H9 (cell line): Measurements from ENCODE around the gene PTPRF. TPM values are rescaled to one million over a fixed set of nuclear protein-coding genes. Genes with fewer than 3 reads are reported as not detected.

Experiments
- DNase-seq: peaks from one replicate; pipeline ENCODE4 v3.0.0-alpha.2; 2017
- H2AFZ ChIP-seq: one replicate; pipeline ENCODE4 v1.6.1; 2013; ENCODE audit warnings: mild to moderate bottlenecking, low read length, control low read depth, moderate library complexity
- H2AK5ac ChIP-seq: 2 replicates; pipeline ENCODE4 v1.6.1; 2013; ENCODE audit warnings: low read length, control low read depth, mixed read lengths; ENCODE audit not compliant: insufficient read length
- H2BK120ac ChIP-seq: one replicate; pipeline ENCODE4 v1.6.1; 2013; ENCODE audit warnings: low read depth, mild to moderate bottlenecking, low read length, control low read depth, inconsistent platforms; ENCODE audit not compliant: poor library complexity, severe bottlenecking
- H2BK12ac ChIP-seq: 2 replicates; pipeline ENCODE4 v1.6.1; 2013; ENCODE audit warnings: low read length, control low read depth, mixed read lengths, low read depth; ENCODE audit not compliant: insufficient read length
- H2BK15ac ChIP-seq: 2 replicates; pipeline ENCODE4 v1.6.1; 2013; ENCODE audit warnings: low read depth, low read length, control low read depth
- H2BK20ac ChIP-seq: one replicate; pipeline ENCODE4 v1.6.1; 2013; ENCODE audit warnings: low read depth, mild to moderate bottlenecking, low read length, control low read depth, inconsistent platforms; ENCODE audit not compliant: poor library complexity, severe bottlenecking
- H2BK5ac ChIP-seq: 2 replicates; pipeline ENCODE4 v1.6.1; 2013; ENCODE audit warnings: low read length, control low read depth, mixed read lengths; ENCODE audit not compliant: insufficient read length
- H3K14ac ChIP-seq: 2 replicates; pipeline ENCODE4 v1.6.1; 2013; ENCODE audit warnings: low read length, control low read depth; ENCODE audit not compliant: insufficient read depth
- H3K18ac ChIP-seq: 2 replicates; pipeline ENCODE4 v1.6.1; 2013; ENCODE audit warnings: low read depth, mild to moderate bottlenecking, mixed read lengths, low read length, control low read depth; ENCODE audit not compliant: insufficient read length
- H3K23ac ChIP-seq: 2 replicates; pipeline ENCODE4 v1.6.1; 2013; ENCODE audit warnings: low read length, control low read depth, mixed read lengths, low read depth; ENCODE audit not compliant: insufficient read length
- H3K23me2 ChIP-seq: 2 replicates; pipeline ENCODE4 v1.6.1; 2013; ENCODE audit warnings: low read depth, mild to moderate bottlenecking, mixed read lengths, low read length, control low read depth; ENCODE audit not compliant: insufficient read length, poor library complexity, severe bottlenecking
- H3K27ac ChIP-seq: 2 replicates; pipeline ENCODE4 v1.5.1; 2013; ENCODE audit warnings: low read length, control low read depth, mixed read lengths, low read depth; ENCODE audit not compliant: insufficient read length
- H3K27me3 ChIP-seq: 2 replicates; pipeline ENCODE4 v1.6.1; 2013; ENCODE audit warnings: low read length, control low read depth, inconsistent platforms; ENCODE audit not compliant: insufficient read depth
- H3K4ac ChIP-seq: 2 replicates; pipeline ENCODE4 v1.6.1; 2013; ENCODE audit warnings: low read depth, mild to moderate bottlenecking, control low read depth, inconsistent platforms, low read length, moderate library complexity
- H3K4me1 ChIP-seq: 2 replicates; pipeline ENCODE4 v1.6.1; 2013; ENCODE audit warnings: low read length, control low read depth, inconsistent platforms; ENCODE audit not compliant: insufficient read depth
- H3K4me2 ChIP-seq: 2 replicates; pipeline ENCODE4 v1.6.1; 2013; ENCODE audit warnings: low read length, control low read depth, mixed read lengths; ENCODE audit not compliant: insufficient read length, insufficient read depth
- H3K56ac ChIP-seq: 2 replicates; pipeline ENCODE4 v1.6.1; 2013; ENCODE audit warnings: low read depth, mild to moderate bottlenecking, mixed read lengths, low read length, control low read depth; ENCODE audit not compliant: insufficient read length
- H3K79me1 ChIP-seq: 2 replicates; pipeline ENCODE4 v1.6.1; 2013; ENCODE audit warnings: low read depth, mild to moderate bottlenecking, moderate library complexity, low read length, control low read depth, inconsistent platforms; ENCODE audit not compliant: insufficient read depth, poor library complexity, severe bottlenecking
- H3K79me2 ChIP-seq: 2 replicates; pipeline ENCODE4 v1.6.1; 2013; ENCODE audit warnings: low read length, control low read depth, inconsistent platforms; ENCODE audit not compliant: insufficient read depth
- H3K9ac ChIP-seq: 2 replicates; pipeline ENCODE4 v1.6.1; 2013; ENCODE audit warnings: low read length, control low read depth, mixed read lengths; ENCODE audit not compliant: insufficient read length; ENCODE audit errors: extremely low read depth
- H3K9me3 ChIP-seq: one replicate; pipeline ENCODE4 v1.6.1; 2013; ENCODE audit warnings: low read depth, low read length, inconsistent platforms; ENCODE audit not compliant: control insufficient read depth
- H3T11ph ChIP-seq: one replicate; pipeline ENCODE4 v1.6.1; 2013; ENCODE audit warnings: mild to moderate bottlenecking, low read length, control low read depth, inconsistent platforms
- H4K20me1 ChIP-seq: one replicate; pipeline ENCODE4 v1.6.1; 2013; ENCODE audit not compliant: control insufficient read depth, insufficient read length, insufficient read depth
- H4K5ac ChIP-seq: 2 replicates; pipeline ENCODE4 v1.6.1; 2013; ENCODE audit warnings: low read depth, mild to moderate bottlenecking, mixed read lengths, low read length, control low read depth; ENCODE audit not compliant: insufficient read length
- H4K8ac ChIP-seq: replicated peaks from 2 replicates; pipeline ENCODE4 v1.6.1; 2013; ENCODE audit warnings: low read length, control low read depth, mixed read lengths, low read depth; ENCODE audit not compliant: insufficient read length
- H4K91ac ChIP-seq: 2 replicates; pipeline ENCODE4 v1.6.1; 2013; ENCODE audit warnings: low read depth, mild to moderate bottlenecking, moderate library complexity, mixed read lengths, low read length, control low read depth; ENCODE audit not compliant: insufficient read length
- H3K27ac Mint-ChIP-seq, 3 experiments: 2 replicates in 2 of 3; 3 replicates in 1 of 3; pipeline ENCODE4 v1.8.0; 2020 to 2021; ENCODE audit warnings: mixed read lengths in 3 of 3, mild to moderate bottlenecking in 1 of 3, moderate library complexity in 1 of 3
- H3K27me3 Mint-ChIP-seq: 2 replicates; pipeline ENCODE4 v1.8.0; 2021; ENCODE audit warnings: low read depth, mild to moderate bottlenecking, moderate library complexity, mixed read lengths
- H3K36me3 Mint-ChIP-seq, 3 experiments: 2 replicates in 2 of 3; 3 replicates in 1 of 3; pipeline ENCODE4 v1.8.0; 2020 to 2021; ENCODE audit warnings: low read depth in 3 of 3, mixed read lengths in 3 of 3; ENCODE audit not compliant: insufficient read depth in 1 of 3
- H3K4me1 Mint-ChIP-seq, 2 experiments: 2 replicates each; pipeline ENCODE4 v1.8.0; 2020; ENCODE audit warnings: mixed read lengths in 2 of 2
- H3K4me3 Mint-ChIP-seq, 2 experiments: 2 replicates in 1 of 2; 3 replicates in 1 of 2; pipeline ENCODE4 v1.8.0; 2020 to 2021; ENCODE audit warnings: mild to moderate bottlenecking in 2 of 2, mixed read lengths in 2 of 2, moderate library complexity in 1 of 2
- H3K9me3 Mint-ChIP-seq, 2 experiments: 2 replicates in 1 of 2; 3 replicates in 1 of 2; pipeline ENCODE4 v1.8.0; 2020; ENCODE audit warnings: mild to moderate bottlenecking in 2 of 2, mixed read lengths in 2 of 2, moderate library complexity in 1 of 2
- WGBS: extraction: QIAGEN DNeasy Blood & Tissue Kit; methylation state at CpG from one replicate; pipeline ENCODE4 v1.1.7; 2013; ENCODE audit warnings: missing lambda C conversion rate, low lambda C conversion rate, mixed read lengths; ENCODE audit not compliant: insufficient read length; ENCODE audit errors: extremely low coverage; 5-methylcytosine and 5-hydroxymethylcytosine counted together
- total RNA-seq: library from RNA; stranded (reverse); gene quantifications from 2 replicates; pipeline ENCODE4 v1.2.1, GENCODE V29; 2021
- TF ChIP-seq, protein P1 (sequence below): fragments of 200-600 bp; sonication (generic); conservative IDR thresholded peaks from 3 replicates; pipeline ENCODE4 v1.8.0; 2021; ENCODE audit warnings: antibody characterized with exemption, mild to moderate bottlenecking

Gene PTPRF
- total RNA-seq, 1 experiment from 2014 or later, result 193 TPM

DNA sequence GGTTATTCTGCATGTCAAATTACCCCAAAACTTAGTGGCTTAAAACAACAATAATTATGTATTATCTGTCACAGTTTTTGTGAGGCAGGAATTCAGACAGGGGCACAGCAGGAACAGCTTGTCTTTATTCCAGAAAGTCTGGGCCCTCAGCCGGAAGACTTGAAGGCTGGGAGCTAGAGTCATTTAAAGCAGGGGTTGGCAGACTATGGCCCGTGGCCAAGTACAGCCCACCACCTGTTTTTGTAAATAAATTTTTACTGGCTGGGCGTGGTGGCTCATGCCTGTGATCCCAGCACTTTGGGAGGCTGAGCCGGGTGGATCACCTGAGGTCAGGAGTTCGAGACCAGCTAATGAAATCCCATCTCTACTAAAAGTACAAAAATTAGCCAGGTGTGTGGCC is 79.7 kb downstream of the PTPRF start:
- H3K18ac ChIP-seq, result no peak overlapping the region
- no peaks in the 10 kb centered on the region for H3K79me2 ChIP-seq
- no peak overlapping the region for H3K4me3 Mint-ChIP-seq
- no peak overlapping the region for H4K8ac ChIP-seq
- no peaks in the 10 kb centered on the region for H3K9me3 ChIP-seq
- H3K27me3 Mint-ChIP-seq, result no peaks in the 10 kb centered on the region; the same call in 1 of the 2 replicates
- H3K27ac Mint-ChIP-seq, result no peak overlapping the region
- no peak overlapping the region for H3K23ac ChIP-seq
- no peaks in the 10 kb centered on the region for H3K4me1 Mint-ChIP-seq
- no peaks in the 10 kb centered on the region for H4K20me1 ChIP-seq
- H4K5ac ChIP-seq, result no peak overlapping the region
- no peak overlapping the region for H2AFZ ChIP-seq
- H2BK5ac ChIP-seq, result no peak overlapping the region
- H3K14ac ChIP-seq, result no peak overlapping the region
- no peaks in the 10 kb centered on the region for H3K27me3 ChIP-seq
- H3K4ac ChIP-seq, result no peak overlapping the region
- no peak overlapping the region for H4K91ac ChIP-seq
- TF ChIP-seq, protein P1, sequence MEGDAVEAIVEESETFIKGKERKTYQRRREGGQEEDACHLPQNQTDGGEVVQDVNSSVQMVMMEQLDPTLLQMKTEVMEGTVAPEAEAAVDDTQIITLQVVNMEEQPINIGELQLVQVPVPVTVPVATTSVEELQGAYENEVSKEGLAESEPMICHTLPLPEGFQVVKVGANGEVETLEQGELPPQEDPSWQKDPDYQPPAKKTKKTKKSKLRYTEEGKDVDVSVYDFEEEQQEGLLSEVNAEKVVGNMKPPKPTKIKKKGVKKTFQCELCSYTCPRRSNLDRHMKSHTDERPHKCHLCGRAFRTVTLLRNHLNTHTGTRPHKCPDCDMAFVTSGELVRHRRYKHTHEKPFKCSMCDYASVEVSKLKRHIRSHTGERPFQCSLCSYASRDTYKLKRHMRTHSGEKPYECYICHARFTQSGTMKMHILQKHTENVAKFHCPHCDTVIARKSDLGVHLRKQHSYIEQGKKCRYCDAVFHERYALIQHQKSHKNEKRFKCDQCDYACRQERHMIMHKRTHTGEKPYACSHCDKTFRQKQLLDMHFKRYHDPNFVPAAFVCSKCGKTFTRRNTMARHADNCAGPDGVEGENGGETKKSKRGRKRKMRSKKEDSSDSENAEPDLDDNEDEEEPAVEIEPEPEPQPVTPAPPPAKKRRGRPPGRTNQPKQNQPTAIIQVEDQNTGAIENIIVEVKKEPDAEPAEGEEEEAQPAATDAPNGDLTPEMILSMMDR, result no peak
- DNase-seq, result no peak
- H3K9me3 Mint-ChIP-seq, result no peaks in the 10 kb centered on the region
- H3K79me1 ChIP-seq, result no peaks in the 10 kb centered on the region
- no peak overlapping the region for H2BK15ac ChIP-seq
- no peak overlapping the region for H2AK5ac ChIP-seq
- H3K36me3 Mint-ChIP-seq, result peaks cover 29 to 88% (median 75%) of the 10 kb centered on the region in 3 experiments; a peak in 6 of 7 replicates
- no peak overlapping the region for H2BK12ac ChIP-seq
- no CpG with 5 or more reads among the region's 5 CpGs for WGBS
- H2BK20ac ChIP-seq, result no peak overlapping the region
- H2BK120ac ChIP-seq, result no peak overlapping the region
- H3K4me2 ChIP-seq, result no peak overlapping the region
- H3K23me2 ChIP-seq, result no peaks in the 10 kb centered on the region
- no peak overlapping the region for H3T11ph ChIP-seq
- no peak overlapping the region for H3K27ac ChIP-seq
- H3K9ac ChIP-seq, result no peak overlapping the region
- H3K56ac ChIP-seq, result no peak overlapping the region
- no peaks in the 10 kb centered on the region for H3K4me1 ChIP-seq
